Prostate gland (tissue), 2 donors: ENCODE measurements around the gene GNPAT. TPM values are rescaled to one million over a fixed set of nuclear protein-coding genes. Genes with fewer than 3 reads are reported as not detected.

Experiments
- DNase-seq: peaks from one replicate; pipeline ENCODE4 v3.0.0-alpha.2; 2019; ENCODE audit warnings: low spot score
- H3K27ac ChIP-seq, 2 donors: fragments of 200-600 bp; sonication (generic); 2 replicates each; pipeline ENCODE4 v1.5.1; 2017 to 2019
- H3K27me3 ChIP-seq: fragments of 200-600 bp; sonication (generic); replicated peaks from 2 replicates; pipeline ENCODE4 v1.5.1; 2019; ENCODE audit not compliant: insufficient read depth
- H3K36me3 ChIP-seq, 2 donors: fragments of 200-600 bp; sonication (generic); 1 replicate in 1 of 2; 2 replicates in 1 of 2; pipeline versions ENCODE4 v1.5.1 to v1.8.1; 2017 to 2019
- H3K4me1 ChIP-seq: fragments of 200-600 bp; sonication (generic); replicated peaks from 2 replicates; pipeline ENCODE4 v1.5.1; 2019
- H3K4me3 ChIP-seq, 2 donors: fragments of 200-600 bp; sonication (generic); 2 replicates each; pipeline ENCODE4 v1.5.1; 2017 to 2019
- H3K9me3 ChIP-seq: fragments of 200-600 bp; sonication (generic); 2 replicates; pipeline ENCODE4 v1.5.1; 2017
- CTCF ChIP-seq, 4 experiments: fragments of 200-600 bp in 2 of 4; fragments of 450-650 bp in 2 of 4; sonication (generic) in 2 of 4; IDR thresholded peaks; 1 replicate in 3 of 4; 2 replicates in 1 of 4; pipeline ENCODE4 v1.5.1; 2016 to 2019; ENCODE audit warnings: antibody characterized with exemption in 4 of 4, mild to moderate bottlenecking in 2 of 4, moderate library complexity in 2 of 4
- POLR2A ChIP-seq: fragments of 450-650 bp; IDR thresholded peaks from one replicate; pipeline ENCODE4 v1.6.1; 2016; ENCODE audit warnings: antibody characterized with exemption, mild to moderate bottlenecking
- POLR2AphosphoS5 ChIP-seq: sonication (generic); formaldehyde crosslinking; IDR thresholded peaks from one replicate; pipeline ENCODE4 v1.6.1; 2017; ENCODE audit warnings: antibody characterized with exemption
- WGBS: methylation state at CpG from one replicate; pipeline ENCODE4 v1.1.5; 2018; 5-methylcytosine and 5-hydroxymethylcytosine counted together
- intact Hi-C: fragments of 100-400 bp; cut with DNase I; formaldehyde crosslinking; loops from one replicate; pipeline ENCODE4 v1.14.2; 2022
- total RNA-seq, 2 donors: library from RNA; depleted of rRNA; stranded (reverse); fragments of >200 nt; gene quantifications; one replicate each; pipeline ENCODE4 v1.1.0, GENCODE V29; 2016

The GNPAT gene
- total RNA-seq, 2 donors from 2014 or later, result 40.6 to 45.2 TPM

- no peaks in the 10 kb centered on the region for H3K27me3 ChIP-seq
- no peak overlapping the region for H3K27ac ChIP-seq
- no peaks in the 10 kb centered on the region for H3K36me3 ChIP-seq
- no peaks in the 10 kb centered on the region for H3K4me1 ChIP-seq
- no peak for TF ChIP-seq POLR2AphosphoS5
- TF ChIP-seq POLR2A, result no peak
- no peak for TF ChIP-seq CTCF (IDR thresholded peaks at IDR 0.05)
- intact Hi-C loops, result no loop called here
- WGBS, result 96% methylated on average over 1 of the region's 1 CpG
- no peak for DNase-seq
- no peaks in the 10 kb centered on the region for H3K9me3 ChIP-seq
- H3K4me3 ChIP-seq, result no peak overlapping the region
Observed at GRCh38 chr1:231264642-231265041, 23.6 kb downstream of the GNPAT start.

GRCh38 chr1:231265379-231265778 lies 24.4 kb downstream of the GNPAT start:
- H3K9me3 ChIP-seq, result no peaks in the 10 kb centered on the region
- TF ChIP-seq POLR2A, result no peak
- TF ChIP-seq POLR2AphosphoS5, result no peak
- TF ChIP-seq CTCF (IDR thresholded peaks at IDR 0.05), result no peak
- no peaks in the 10 kb centered on the region for H3K36me3 ChIP-seq
- no peak overlapping the region for H3K4me3 ChIP-seq
- DNase-seq, result no peak
- WGBS, result 65% methylated on average over 3 of the region's 3 CpGs
- intact Hi-C loops, result no loop called here
- no peaks in the 10 kb centered on the region for H3K27me3 ChIP-seq
- H3K27ac ChIP-seq, result no peak overlapping the region
- H3K4me1 ChIP-seq, result no peaks in the 10 kb centered on the region

- Histone ChIP-seq H3K27ac (no peak overlapping the region), H3K36me3 (peaks cover 0 to 3% of the 10 kb centered on the region in 2 donors), H3K27me3 (no peaks in the 10 kb centered on the region), H3K4me3 (no peak overlapping the region), H3K9me3 (no peaks in the 10 kb centered on the region), H3K4me1 (no peaks in the 10 kb centered on the region)
- DNase-seq, result no peak
- TF ChIP-seq POLR2AphosphoS5 (no peak), POLR2A (no peak), CTCF (IDR thresholded peaks at IDR 0.05) (no peak)
- intact Hi-C loops, result no loop called here
- WGBS, result 45% methylated on average over 1 of the region's 1 CpG
Observed at GRCh38 chr1:231266811-231267322, 25.9 kb downstream of the GNPAT start.

- H3K27me3 ChIP-seq, result no peaks in the 10 kb centered on the region
- DNase-seq, result no peak
- no peaks in the 10 kb centered on the region for H3K9me3 ChIP-seq
- peaks cover 0 to 3% of the 10 kb centered on the region in 2 donors for H3K36me3 ChIP-seq
- no peak overlapping the region for H3K4me3 ChIP-seq
- no peak for TF ChIP-seq CTCF (IDR thresholded peaks at IDR 0.05)
- WGBS, result 93% methylated on average over 3 of the region's 3 CpGs
- no peak overlapping the region for H3K27ac ChIP-seq
- intact Hi-C loops, result no loop called here
- H3K4me1 ChIP-seq, result no peaks in the 10 kb centered on the region
Observed at GRCh38 chr1:231272173-231272572, 31.2 kb downstream of the GNPAT start.

GRCh38 chr1:231272880-231273279 lies 31.9 kb downstream of the GNPAT start:
- H3K36me3 ChIP-seq, result peaks cover 0 to 3% of the 10 kb centered on the region in 2 donors
- intact Hi-C loops, result no loop called here

More at GRCh38 chr1:231272880-231273279, 31.9 kb downstream of the GNPAT start:
- 92% methylated on average over 2 of the region's 2 CpGs for WGBS
- Histone ChIP-seq H3K4me3 (no peak overlapping the region), H3K27me3 (no peaks in the 10 kb centered on the region), H3K27ac (no peak overlapping the region), H3K9me3 (no peaks in the 10 kb centered on the region), H3K4me1 (no peaks in the 10 kb centered on the region)
- TF ChIP-seq POLR2AphosphoS5 (no peak), CTCF (IDR thresholded peaks at IDR 0.05) (no peak), POLR2A (no peak)
- no peak for DNase-seq
